ENCODE data around the gene SCO2. TPM values are rescaled to one million over a fixed set of nuclear protein-coding genes. Genes with fewer than 3 reads are reported as not detected.

Gene SCO2
- total and polyA plus RNA-seq, 9 of the 15 experiments (the other 6 are each of a cell fraction or from before 2014, with no cell fraction given): 0.34 to 4.0 (median 1.1) TPM; not detected in 3

DNA sequence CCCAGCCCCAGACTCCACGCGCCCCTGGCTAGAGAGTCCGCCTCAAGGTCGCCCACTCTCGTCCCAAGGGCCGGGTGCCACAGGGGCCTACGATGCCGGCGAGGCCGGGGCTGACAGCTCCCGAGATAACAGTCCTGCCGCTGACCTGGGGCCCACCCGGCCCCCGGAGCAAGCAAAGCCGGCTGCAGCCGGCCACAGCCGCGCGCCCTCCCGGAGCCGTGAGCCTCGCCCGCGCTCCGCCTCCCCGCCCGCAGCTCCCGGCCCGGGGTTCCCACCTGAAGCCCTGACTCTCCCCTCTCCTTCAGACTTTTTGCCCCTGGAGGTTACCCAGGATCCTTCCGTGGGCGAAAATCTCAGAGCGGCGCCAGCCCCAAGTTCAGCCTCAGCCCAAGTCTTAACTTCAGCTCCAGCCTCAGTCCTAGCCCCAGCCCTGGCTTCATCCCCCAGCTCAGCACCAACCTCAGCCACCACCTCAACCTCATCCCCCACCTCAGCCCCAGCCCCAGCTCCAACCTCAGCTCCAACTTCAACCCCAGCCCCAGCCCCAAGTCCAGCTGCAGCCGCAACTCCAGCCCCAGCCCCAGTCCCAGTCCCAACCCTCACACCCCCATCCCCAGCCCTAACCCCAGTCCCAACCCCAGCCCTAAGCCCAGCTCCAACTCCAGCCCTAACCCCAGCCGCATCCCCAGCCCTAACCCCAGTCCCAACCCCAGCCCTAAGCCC, 22.0 kb upstream of the SCO2 start (continued):
- TF ChIP-seq ADNP (tag; IDR thresholded peaks at IDR 0.05): no peak
- no peak for TF ChIP-seq ZNF717 (CRISPR knock-in tag; IDR thresholded peaks at IDR 0.05)
- TF ChIP-seq, protein P1, sequence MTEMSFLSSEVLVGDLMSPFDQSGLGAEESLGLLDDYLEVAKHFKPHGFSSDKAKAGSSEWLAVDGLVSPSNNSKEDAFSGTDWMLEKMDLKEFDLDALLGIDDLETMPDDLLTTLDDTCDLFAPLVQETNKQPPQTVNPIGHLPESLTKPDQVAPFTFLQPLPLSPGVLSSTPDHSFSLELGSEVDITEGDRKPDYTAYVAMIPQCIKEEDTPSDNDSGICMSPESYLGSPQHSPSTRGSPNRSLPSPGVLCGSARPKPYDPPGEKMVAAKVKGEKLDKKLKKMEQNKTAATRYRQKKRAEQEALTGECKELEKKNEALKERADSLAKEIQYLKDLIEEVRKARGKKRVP (CRISPR knock-in tag; IDR thresholded peaks at IDR 0.05): no peak
- TF ChIP-seq, protein P2, sequence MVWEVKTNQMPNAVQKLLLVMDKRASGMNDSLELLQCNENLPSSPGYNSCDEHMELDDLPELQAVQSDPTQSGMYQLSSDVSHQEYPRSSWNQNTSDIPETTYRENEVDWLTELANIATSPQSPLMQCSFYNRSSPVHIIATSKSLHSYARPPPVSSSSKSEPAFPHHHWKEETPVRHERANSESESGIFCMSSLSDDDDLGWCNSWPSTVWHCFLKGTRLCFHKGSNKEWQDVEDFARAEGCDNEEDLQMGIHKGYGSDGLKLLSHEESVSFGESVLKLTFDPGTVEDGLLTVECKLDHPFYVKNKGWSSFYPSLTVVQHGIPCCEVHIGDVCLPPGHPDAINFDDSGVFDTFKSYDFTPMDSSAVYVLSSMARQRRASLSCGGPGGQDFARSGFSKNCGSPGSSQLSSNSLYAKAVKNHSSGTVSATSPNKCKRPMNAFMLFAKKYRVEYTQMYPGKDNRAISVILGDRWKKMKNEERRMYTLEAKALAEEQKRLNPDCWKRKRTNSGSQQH (CRISPR knock-in tag; IDR thresholded peaks at IDR 0.05): no peak
- no peak for TF ChIP-seq NR1H2 (CRISPR knock-in tag; IDR thresholded peaks at IDR 0.05)
- TF ChIP-seq, protein P3, sequence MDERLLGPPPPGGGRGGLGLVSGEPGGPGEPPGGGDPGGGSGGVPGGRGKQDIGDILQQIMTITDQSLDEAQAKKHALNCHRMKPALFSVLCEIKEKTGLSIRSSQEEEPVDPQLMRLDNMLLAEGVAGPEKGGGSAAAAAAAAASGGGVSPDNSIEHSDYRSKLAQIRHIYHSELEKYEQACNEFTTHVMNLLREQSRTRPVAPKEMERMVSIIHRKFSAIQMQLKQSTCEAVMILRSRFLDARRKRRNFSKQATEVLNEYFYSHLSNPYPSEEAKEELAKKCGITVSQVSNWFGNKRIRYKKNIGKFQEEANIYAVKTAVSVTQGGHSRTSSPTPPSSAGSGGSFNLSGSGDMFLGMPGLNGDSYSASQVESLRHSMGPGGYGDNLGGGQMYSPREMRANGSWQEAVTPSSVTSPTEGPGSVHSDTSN (CRISPR knock-in tag; IDR thresholded peaks at IDR 0.05; ENCODE audit: low read depth): no peak
- TF ChIP-seq, protein P3 (tag; conservative IDR thresholded peaks at IDR 0.05; ENCODE audit: low read depth): no peak
- TF ChIP-seq, protein P4, sequence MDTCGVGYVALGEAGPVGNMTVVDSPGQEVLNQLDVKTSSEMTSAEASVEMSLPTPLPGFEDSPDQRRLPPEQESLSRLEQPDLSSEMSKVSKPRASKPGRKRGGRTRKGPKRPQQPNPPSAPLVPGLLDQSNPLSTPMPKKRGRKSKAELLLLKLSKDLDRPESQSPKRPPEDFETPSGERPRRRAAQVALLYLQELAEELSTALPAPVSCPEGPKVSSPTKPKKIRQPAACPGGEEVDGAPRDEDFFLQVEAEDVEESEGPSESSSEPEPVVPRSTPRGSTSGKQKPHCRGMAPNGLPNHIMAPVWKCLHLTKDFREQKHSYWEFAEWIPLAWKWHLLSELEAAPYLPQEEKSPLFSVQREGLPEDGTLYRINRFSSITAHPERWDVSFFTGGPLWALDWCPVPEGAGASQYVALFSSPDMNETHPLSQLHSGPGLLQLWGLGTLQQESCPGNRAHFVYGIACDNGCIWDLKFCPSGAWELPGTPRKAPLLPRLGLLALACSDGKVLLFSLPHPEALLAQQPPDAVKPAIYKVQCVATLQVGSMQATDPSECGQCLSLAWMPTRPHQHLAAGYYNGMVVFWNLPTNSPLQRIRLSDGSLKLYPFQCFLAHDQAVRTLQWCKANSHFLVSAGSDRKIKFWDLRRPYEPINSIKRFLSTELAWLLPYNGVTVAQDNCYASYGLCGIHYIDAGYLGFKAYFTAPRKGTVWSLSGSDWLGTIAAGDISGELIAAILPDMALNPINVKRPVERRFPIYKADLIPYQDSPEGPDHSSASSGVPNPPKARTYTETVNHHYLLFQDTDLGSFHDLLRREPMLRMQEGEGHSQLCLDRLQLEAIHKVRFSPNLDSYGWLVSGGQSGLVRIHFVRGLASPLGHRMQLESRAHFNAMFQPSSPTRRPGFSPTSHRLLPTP (IDR thresholded peaks at IDR 0.05; ENCODE audit: borderline replicate concordance, extremely low read depth, insufficient read length): no peak
- TF ChIP-seq BCOR (IDR thresholded peaks at IDR 0.05): no peak
- no peak for TF ChIP-seq RAD51 (IDR thresholded peaks at IDR 0.05; ENCODE audit: borderline replicate concordance, low read depth)
- no peak for TF ChIP-seq PCBP1 (IDR thresholded peaks at IDR 0.05; ENCODE audit: low read depth, low read length, poor library complexity, severe bottlenecking)
- TF ChIP-seq, protein P5, sequence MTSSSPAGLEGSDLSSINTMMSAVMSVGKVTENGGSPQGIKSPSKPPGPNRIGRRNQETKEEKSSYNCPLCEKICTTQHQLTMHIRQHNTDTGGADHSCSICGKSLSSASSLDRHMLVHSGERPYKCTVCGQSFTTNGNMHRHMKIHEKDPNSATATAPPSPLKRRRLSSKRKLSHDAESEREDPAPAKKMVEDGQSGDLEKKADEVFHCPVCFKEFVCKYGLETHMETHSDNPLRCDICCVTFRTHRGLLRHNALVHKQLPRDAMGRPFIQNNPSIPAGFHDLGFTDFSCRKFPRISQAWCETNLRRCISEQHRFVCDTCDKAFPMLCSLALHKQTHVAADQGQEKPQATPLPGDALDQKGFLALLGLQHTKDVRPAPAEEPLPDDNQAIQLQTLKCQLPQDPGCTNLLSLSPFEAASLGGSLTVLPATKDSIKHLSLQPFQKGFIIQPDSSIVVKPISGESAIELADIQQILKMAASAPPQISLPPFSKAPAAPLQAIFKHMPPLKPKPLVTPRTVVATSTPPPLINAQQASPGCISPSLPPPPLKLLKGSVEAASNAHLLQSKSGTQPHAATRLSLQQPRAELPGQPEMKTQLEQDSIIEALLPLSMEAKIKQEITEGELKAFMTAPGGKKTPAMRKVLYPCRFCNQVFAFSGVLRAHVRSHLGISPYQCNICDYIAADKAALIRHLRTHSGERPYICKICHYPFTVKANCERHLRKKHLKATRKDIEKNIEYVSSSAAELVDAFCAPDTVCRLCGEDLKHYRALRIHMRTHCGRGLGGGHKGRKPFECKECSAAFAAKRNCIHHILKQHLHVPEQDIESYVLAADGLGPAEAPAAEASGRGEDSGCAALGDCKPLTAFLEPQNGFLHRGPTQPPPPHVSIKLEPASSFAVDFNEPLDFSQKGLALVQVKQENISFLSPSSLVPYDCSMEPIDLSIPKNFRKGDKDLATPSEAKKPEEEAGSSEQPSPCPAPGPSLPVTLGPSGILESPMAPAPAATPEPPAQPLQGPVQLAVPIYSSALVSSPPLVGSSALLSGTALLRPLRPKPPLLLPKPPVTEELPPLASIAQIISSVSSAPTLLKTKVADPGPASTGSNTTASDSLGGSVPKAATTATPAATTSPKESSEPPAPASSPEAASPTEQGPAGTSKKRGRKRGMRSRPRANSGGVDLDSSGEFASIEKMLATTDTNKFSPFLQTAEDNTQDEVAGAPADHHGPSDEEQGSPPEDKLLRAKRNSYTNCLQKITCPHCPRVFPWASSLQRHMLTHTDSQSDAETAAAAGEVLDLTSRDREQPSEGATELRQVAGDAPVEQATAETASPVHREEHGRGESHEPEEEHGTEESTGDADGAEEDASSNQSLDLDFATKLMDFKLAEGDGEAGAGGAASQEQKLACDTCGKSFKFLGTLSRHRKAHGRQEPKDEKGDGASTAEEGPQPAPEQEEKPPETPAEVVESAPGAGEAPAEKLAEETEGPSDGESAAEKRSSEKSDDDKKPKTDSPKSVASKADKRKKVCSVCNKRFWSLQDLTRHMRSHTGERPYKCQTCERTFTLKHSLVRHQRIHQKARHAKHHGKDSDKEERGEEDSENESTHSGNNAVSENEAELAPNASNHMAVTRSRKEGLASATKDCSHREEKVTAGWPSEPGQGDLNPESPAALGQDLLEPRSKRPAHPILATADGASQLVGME (CRISPR knock-in tag; IDR thresholded peaks at IDR 0.05): no peak
- TF ChIP-seq EP300 (IDR thresholded peaks at IDR 0.05; ENCODE audit: low read length): no peak
